ENCODE data around the gene SPEG. TPM values are rescaled to one million over a fixed set of nuclear protein-coding genes. Genes with fewer than 3 reads are reported as not detected.

Gene SPEG
- total RNA-seq, 2 donors from 2014 or later = 30.7 to 53.4 TPM

DNA sequence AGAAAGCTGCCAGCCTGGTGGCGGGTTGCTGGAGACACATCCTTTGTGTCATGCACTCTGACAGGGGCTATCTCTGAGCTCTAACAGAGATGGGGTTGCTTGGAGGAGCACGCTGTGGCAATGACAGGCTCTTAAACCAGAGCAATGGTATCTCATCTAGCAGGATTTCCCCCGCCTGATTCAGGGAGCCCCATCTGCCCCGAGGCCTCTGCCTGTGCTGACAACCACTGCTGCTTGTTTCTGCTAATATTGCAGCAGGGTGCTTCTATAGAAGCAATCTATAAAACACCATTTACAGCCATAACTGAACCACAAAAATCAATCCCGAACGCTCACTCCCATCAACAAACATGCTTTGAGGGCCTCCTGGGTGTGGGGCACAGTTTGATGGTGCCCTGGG, 34.1 kb upstream of the SPEG start:
- no peaks in the 10 kb centered on the region for H3K9me3 ChIP-seq
- no peak overlapping the region for H3K4me3 ChIP-seq
- TF ChIP-seq POLR2AphosphoS5 (IDR thresholded peaks at IDR 0.05) (no peak), POLR2A (IDR thresholded peaks at IDR 0.05) (no peak)
- TF ChIP-seq, protein P1, sequence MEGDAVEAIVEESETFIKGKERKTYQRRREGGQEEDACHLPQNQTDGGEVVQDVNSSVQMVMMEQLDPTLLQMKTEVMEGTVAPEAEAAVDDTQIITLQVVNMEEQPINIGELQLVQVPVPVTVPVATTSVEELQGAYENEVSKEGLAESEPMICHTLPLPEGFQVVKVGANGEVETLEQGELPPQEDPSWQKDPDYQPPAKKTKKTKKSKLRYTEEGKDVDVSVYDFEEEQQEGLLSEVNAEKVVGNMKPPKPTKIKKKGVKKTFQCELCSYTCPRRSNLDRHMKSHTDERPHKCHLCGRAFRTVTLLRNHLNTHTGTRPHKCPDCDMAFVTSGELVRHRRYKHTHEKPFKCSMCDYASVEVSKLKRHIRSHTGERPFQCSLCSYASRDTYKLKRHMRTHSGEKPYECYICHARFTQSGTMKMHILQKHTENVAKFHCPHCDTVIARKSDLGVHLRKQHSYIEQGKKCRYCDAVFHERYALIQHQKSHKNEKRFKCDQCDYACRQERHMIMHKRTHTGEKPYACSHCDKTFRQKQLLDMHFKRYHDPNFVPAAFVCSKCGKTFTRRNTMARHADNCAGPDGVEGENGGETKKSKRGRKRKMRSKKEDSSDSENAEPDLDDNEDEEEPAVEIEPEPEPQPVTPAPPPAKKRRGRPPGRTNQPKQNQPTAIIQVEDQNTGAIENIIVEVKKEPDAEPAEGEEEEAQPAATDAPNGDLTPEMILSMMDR (IDR thresholded peaks at IDR 0.05) = no peak
- no peaks in the 10 kb centered on the region for H3K27me3 ChIP-seq (replicated peaks; ENCODE audit: insufficient read depth)
- no peak for DNase-seq (ENCODE audit: low spot score)
- WGBS = 42% methylated on average over 6 of the region's 6 CpGs
- intact Hi-C loops (cut with DNase I) = loop anchor here (5.0 kb wide), 1 partner anchor 122 kb away; no protein-coding TSS in a partner anchor
- no peaks in the 10 kb centered on the region for H3K36me3 ChIP-seq
- H3K27ac ChIP-seq = no peak overlapping the region
- H3K4me1 ChIP-seq (replicated peaks) = peaks cover 3% of the 10 kb centered on the region

DNA sequence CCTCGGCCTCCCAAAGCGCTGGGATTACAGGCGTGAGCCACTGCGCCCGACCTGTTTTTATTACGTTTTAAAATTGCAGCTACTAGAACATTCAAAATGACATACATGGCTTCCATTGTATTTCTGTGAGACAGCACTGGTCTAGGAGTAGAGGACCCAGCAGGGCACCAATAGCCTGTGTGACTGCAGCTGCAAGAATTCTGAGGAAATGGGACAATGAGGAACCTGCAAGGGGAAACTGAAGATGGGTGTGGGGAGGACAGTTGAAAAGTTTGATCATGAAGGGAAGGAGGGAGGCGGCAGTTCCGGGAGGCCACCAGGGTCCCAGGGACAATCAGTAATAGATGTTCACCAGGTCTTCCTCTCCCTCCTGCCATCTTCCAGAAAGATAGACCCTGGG, 33.0 kb upstream of the SPEG start:
- H3K4me1 ChIP-seq (replicated peaks) = peaks cover 3% of the 10 kb centered on the region
- no peak overlapping the region for H3K27ac ChIP-seq
- WGBS = 92% methylated on average over 8 of the region's 8 CpGs
- no peaks in the 10 kb centered on the region for H3K9me3 ChIP-seq
- H3K27me3 ChIP-seq (replicated peaks; ENCODE audit: insufficient read depth) = no peaks in the 10 kb centered on the region
- no peak overlapping the region for H3K4me3 ChIP-seq
- intact Hi-C loops (cut with DNase I) = loop anchor here (5.0 kb wide), 1 partner anchor 121 kb away; no protein-coding TSS in a partner anchor
- no peaks in the 10 kb centered on the region for H3K36me3 ChIP-seq
- DNase-seq (ENCODE audit: low spot score) = no peak
- no peak for TF ChIP-seq POLR2A (IDR thresholded peaks at IDR 0.05)
- TF ChIP-seq POLR2AphosphoS5 (IDR thresholded peaks at IDR 0.05) = no peak
- TF ChIP-seq, protein P1 (IDR thresholded peaks at IDR 0.05) = no peak

DNA sequence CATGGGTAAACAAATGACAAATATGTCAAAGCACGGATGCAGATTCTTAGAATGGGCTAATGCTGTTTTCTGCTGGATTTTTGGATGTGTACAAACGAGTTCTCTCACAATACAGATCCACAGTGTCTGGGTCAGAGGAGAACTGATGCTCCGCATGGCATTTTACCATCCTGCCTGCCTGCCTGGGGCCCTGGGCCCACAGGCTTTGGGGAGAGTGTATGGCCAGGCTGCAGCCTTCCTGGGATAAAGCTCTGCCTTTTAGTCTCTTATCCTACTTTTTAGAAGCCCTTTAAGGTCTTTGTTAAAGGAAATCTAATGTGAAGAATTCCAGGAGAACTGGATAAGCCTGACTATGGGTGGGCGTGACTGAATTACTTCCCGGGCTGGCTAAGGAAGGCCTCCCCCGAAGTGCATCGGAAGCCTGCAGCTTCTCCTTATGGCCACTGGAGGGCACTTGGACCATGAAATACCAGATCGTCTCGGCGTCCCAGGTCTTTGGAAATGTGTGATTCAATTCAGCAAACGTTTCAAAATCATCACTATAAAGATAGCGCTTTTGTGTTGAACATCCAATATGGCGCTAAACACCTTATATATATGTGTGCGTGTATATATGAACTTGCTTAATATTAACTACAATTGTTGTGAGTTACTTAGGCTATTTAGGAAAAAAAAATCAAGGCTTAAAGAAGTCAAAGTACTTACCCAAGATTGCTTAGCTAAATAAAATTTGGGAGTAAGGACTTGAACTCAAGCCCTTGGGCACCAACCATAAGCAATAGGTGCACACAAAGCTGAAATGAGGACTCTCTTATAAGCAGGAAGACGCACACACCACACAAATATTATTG, 31.8 kb upstream of the SPEG start:
- intact Hi-C loops (cut with DNase I) = loop anchor here (5.0 kb wide), 1 partner anchor 119 kb away; no protein-coding TSS in a partner anchor
- Histone ChIP-seq H3K9me3 (no peaks in the 10 kb centered on the region), H3K4me1 (replicated peaks) (peaks cover 3% of the 10 kb centered on the region), H3K27ac (no peak overlapping the region), H3K4me3 (no peak overlapping the region), H3K36me3 (no peaks in the 10 kb centered on the region), H3K27me3 (replicated peaks; ENCODE audit: insufficient read depth) (no peaks in the 10 kb centered on the region)
- TF ChIP-seq POLR2AphosphoS5 (IDR thresholded peaks at IDR 0.05) = peak; percentile 53
- TF ChIP-seq, protein P1 (IDR thresholded peaks at IDR 0.05) = peak; percentile 56 to 91 (median 84)
- TF ChIP-seq POLR2A (IDR thresholded peaks at IDR 0.05) = no peak
- peak; percentile 66 for DNase-seq (ENCODE audit: low spot score)
- 20% methylated on average over 15 of the region's 15 CpGs for WGBS

DNA sequence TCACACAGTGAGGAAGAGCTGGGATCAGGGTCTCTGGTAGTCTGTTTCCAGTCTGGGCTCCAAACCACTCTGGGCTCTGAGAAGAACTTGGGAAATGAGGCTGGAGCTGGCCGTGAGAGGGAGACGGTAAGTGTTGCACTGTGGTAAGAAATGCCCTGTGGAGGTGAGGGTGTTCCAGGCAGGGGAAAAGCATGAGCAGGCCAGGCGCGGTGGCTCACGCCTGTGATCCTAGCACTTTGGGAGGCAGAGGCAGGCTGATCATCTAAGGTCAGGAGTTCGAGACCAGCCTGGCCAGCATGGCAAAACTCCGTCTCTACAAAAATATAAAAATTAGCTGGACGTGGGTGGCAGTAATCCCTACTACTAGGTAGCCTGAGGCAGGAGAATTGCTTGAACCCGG, 30.8 kb upstream of the SPEG start:
- no peaks in the 10 kb centered on the region for H3K36me3 ChIP-seq
- H3K4me3 ChIP-seq = no peak overlapping the region
- H3K27me3 ChIP-seq (replicated peaks; ENCODE audit: insufficient read depth) = no peaks in the 10 kb centered on the region
- WGBS = 83% methylated on average over 9 of the region's 9 CpGs
- no peak for DNase-seq (ENCODE audit: low spot score)
- TF ChIP-seq, protein P1 (IDR thresholded peaks at IDR 0.05) = no peak
- no peak for TF ChIP-seq POLR2AphosphoS5 (IDR thresholded peaks at IDR 0.05)
- no peak for TF ChIP-seq POLR2A (IDR thresholded peaks at IDR 0.05)
- no peaks in the 10 kb centered on the region for H3K9me3 ChIP-seq
- intact Hi-C loops (cut with DNase I) = loop anchor here (5.0 kb wide), 1 partner anchor 118 kb away; no protein-coding TSS in a partner anchor
- H3K4me1 ChIP-seq (replicated peaks) = no peaks in the 10 kb centered on the region
- H3K27ac ChIP-seq = peak overlapping the region; percentile 70 to 72

Measured in prostate gland (tissue), 2 donors.